Measurements from ENCODE around the gene UPK1A. TPM values are rescaled to one million over a fixed set of nuclear protein-coding genes. Genes with fewer than 3 reads are reported as not detected.

Gene UPK1A
- total RNA-seq, 1 experiment from 2014 or later, result not detected

- Mint-ChIP-seq H3K9me3 (ENCODE audit: low read depth, unreplicated experiment) (no peaks in the 10 kb centered on the region), H3K27ac (ENCODE audit: unreplicated experiment) (no peak overlapping the region), H3K27me3 (ENCODE audit: unreplicated experiment) (no peaks in the 10 kb centered on the region), H3K36me3 (ENCODE audit: insufficient read depth, unreplicated experiment) (peaks cover 95% of the 10 kb centered on the region), H3K4me3 (ENCODE audit: low read depth, unreplicated experiment) (no peak overlapping the region), H3K4me1 (ENCODE audit: low read depth, unreplicated experiment) (peaks cover 21% of the 10 kb centered on the region)
- CTCF ChIA-PET, result interaction anchor here (0.6 kb wide), 1 partner anchor 1905 kb away, joined by 5 read pairs; no protein-coding TSS in a partner anchor
- BruUV-seq (replicated peaks), result no TSS peak
- TF ChIP-seq CTCF (IDR thresholded peaks at IDR 0.05; ENCODE audit: unreplicated experiment), result no peak
- intact Hi-C loops (cut with micrococcal nuclease; ENCODE audit: unreplicated experiment), result no loop called here
- DNase-seq, result no peak
These were observed 54.3 kb downstream of the UPK1A start for GRCh38 chr19:35720648-35721047.

GRCh38 chr19:35721374-35721773 lies 55.1 kb downstream of the UPK1A start:
- intact Hi-C loops (cut with micrococcal nuclease; ENCODE audit: unreplicated experiment), result no loop called here
- no peak for TF ChIP-seq CTCF (IDR thresholded peaks at IDR 0.05; ENCODE audit: unreplicated experiment)
- no peaks in the 10 kb centered on the region for H3K9me3 Mint-ChIP-seq (ENCODE audit: low read depth, unreplicated experiment)
- no peak overlapping the region for H3K4me3 Mint-ChIP-seq (ENCODE audit: low read depth, unreplicated experiment)
- CTCF ChIA-PET, result interaction anchor here (0.6 kb wide), 2 partner anchors 66 to 159 kb away, joined by 3 to 4 read pairs; no protein-coding TSS in a partner anchor
- DNase-seq, result no peak
- BruUV-seq (replicated peaks), result no TSS peak
- no peaks in the 10 kb centered on the region for H3K27me3 Mint-ChIP-seq (ENCODE audit: unreplicated experiment)
- peaks cover 16% of the 10 kb centered on the region for H3K4me1 Mint-ChIP-seq (ENCODE audit: low read depth, unreplicated experiment)
- no peak overlapping the region for H3K27ac Mint-ChIP-seq (ENCODE audit: unreplicated experiment)
- peaks cover 94% of the 10 kb centered on the region for H3K36me3 Mint-ChIP-seq (ENCODE audit: insufficient read depth, unreplicated experiment)

GRCh38 chr19:35722461-35722860 lies 56.1 kb downstream of the UPK1A start:
- Mint-ChIP-seq H3K4me3 (ENCODE audit: low read depth, unreplicated experiment) (no peak overlapping the region), H3K9me3 (ENCODE audit: low read depth, unreplicated experiment) (no peaks in the 10 kb centered on the region), H3K4me1 (ENCODE audit: low read depth, unreplicated experiment) (peaks cover 12% of the 10 kb centered on the region), H3K27me3 (ENCODE audit: unreplicated experiment) (no peaks in the 10 kb centered on the region), H3K36me3 (ENCODE audit: insufficient read depth, unreplicated experiment) (peaks cover 83% of the 10 kb centered on the region), H3K27ac (ENCODE audit: unreplicated experiment) (no peak overlapping the region)
- BruUV-seq (replicated peaks), result no TSS peak
- intact Hi-C loops (cut with micrococcal nuclease; ENCODE audit: unreplicated experiment), result no loop called here
- CTCF ChIA-PET, result no interaction called here
- TF ChIP-seq CTCF (IDR thresholded peaks at IDR 0.05; ENCODE audit: unreplicated experiment), result no peak
- DNase-seq, result no peak

DNA sequence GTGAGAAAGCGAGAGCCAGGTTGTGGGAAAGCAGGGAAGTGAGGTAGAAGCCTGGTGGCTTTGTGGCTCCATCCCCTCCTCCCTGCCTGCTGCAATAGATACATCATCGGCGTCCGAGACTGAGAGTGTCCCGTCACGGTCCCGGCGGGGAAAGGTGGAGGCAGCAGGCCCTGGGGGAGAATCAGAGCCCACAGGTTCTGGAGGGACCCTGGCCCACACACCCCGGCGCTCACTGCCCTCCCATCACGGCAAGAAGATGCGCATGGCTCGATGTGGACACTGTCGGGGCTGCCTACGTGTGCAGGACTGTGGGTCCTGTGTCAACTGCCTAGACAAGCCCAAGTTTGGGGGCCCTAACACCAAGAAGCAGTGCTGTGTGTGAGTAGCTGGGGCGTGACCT lies 56.6 kb downstream of the UPK1A start:
- Mint-ChIP-seq H3K4me3 (ENCODE audit: low read depth, unreplicated experiment) (no peak overlapping the region), H3K27me3 (ENCODE audit: unreplicated experiment) (no peaks in the 10 kb centered on the region), H3K27ac (ENCODE audit: unreplicated experiment) (no peak overlapping the region), H3K4me1 (ENCODE audit: low read depth, unreplicated experiment) (peaks cover 12% of the 10 kb centered on the region), H3K9me3 (ENCODE audit: low read depth, unreplicated experiment) (no peaks in the 10 kb centered on the region), H3K36me3 (ENCODE audit: insufficient read depth, unreplicated experiment) (peaks cover 84% of the 10 kb centered on the region)
- intact Hi-C loops (cut with micrococcal nuclease; ENCODE audit: unreplicated experiment), result no loop called here
- CTCF ChIA-PET, result interaction anchor here (0.9 kb wide), 1 partner anchor 14 kb away, joined by 3 read pairs; no protein-coding TSS in a partner anchor
- no TSS peak for BruUV-seq (replicated peaks)
- TF ChIP-seq CTCF (IDR thresholded peaks at IDR 0.05; ENCODE audit: unreplicated experiment), result no peak
- no peak for DNase-seq

Measured in Calu3 (cell line).